Ramos (cell line): Measurements from ENCODE around the gene LMOD1.
"Not testable (repeated sequence)": the region's sequence is repeated elsewhere in the genome, so short reads cannot be mapped to it uniquely, and the experiment has no call there.

ENCODE experiments used
- in situ Hi-C: fragments of 300-500 bp; cut with MboI; formaldehyde crosslinking; loops from one replicate; pipeline ENCODE4 v1.14.3; 2022; ENCODE audit warnings: low sequenced_read_pairs; ENCODE audit not compliant: unreplicated experiment

LMOD1 gene

DNA sequence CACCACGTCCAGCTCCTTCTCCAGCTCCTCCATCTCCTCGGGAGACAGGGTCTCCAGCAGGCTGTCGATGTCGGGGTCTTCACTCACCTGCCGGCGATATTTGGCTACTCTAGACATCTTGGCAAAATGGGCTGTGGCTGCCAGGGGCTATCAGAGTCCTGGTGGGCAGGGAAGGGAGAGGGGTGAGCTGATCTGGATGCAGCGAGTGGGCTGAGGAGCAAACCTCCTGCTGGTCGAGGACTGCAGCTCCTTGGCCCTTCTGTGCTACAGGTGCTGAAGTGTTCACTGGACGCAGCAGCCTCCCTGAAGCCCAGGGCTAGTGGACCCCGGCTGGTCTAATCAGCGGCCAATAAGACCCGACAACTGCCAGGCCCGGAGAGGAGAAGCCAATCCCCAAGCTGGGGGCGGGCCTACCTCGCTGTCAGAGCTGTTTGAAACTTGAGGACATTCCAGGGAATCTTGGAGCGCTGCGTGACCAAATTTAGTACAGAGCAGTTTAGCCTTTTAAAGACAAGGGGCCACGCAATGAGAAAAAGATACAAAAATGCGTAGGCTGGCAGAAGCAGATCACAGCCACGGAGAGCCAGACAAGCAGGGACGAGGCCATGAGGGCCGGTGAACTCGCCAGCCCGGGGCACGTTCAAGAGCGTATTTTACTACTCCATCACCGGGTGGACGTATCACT lies at the start of gene LMOD1:
LMOD1 (minus strand) TSS at position 325 of the 685 bp plus-strand sequence; CDS start at position 117, 208 bp downstream.
- in situ Hi-C loops, result no loop called here

GRCh38 chr1:201990427-201990826 lies 44.1 kb upstream of the LMOD1 start:
- in situ Hi-C loops, result no loop called here

DNA sequence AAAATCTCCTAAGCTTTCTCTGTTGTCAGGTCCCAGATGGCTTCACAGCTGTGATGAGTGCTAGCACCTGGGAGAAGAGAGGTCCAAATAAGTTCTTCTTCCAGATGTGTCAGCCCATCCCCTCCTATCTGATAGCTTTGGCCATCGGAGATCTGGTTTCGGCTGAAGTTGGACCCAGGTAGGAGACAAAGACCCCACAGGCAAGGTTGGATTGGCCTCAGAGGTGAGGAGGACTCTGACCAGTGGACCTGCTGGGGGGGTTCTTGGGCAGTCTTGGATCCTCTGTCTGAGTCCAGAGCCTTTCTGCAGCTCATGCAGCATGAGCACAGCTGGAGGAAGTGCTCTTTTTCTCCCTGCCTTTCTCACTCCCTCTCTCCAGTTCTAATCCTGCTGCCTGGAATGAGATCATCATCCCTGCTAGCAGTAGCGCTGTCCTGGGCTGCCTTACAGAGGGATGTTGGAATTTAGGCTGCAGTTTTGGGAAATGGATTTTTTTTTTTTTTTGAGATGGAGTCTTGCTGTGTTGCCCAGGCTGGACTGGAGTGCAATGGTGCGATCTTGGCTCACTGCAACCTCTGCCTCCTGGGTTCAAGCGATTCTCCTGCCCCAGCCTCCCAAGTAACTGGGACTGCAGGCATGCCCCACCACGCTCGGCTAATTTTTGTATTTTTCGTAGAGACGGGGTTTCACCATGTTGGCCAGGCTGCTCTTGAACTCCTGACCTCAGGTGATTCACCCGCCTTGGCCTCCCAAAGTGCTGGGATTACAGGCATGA lies 43.2 kb upstream of the LMOD1 start:
- in situ Hi-C loops, result no loop called here

DNA sequence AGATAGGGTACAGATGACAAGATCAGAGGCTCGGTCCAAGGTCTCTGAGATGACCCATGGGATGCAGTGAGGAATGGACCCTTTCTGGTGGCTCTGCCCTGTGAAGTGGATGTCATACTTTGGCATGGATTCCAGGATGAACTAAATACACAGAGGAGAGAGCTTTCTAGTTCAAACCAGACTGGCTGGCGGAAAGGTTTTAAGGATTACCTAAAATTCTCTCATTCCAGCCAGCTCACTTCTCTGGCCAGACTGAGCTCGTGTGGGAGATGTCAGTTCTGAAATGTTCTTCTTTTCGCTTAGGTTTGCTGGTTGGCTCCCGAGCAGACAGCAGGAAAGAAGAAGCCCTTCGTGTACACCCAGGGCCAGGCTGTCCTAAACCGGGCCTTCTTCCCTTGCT lies 42.3 kb upstream of the LMOD1 start:
- in situ Hi-C loops, result no loop called here

DNA sequence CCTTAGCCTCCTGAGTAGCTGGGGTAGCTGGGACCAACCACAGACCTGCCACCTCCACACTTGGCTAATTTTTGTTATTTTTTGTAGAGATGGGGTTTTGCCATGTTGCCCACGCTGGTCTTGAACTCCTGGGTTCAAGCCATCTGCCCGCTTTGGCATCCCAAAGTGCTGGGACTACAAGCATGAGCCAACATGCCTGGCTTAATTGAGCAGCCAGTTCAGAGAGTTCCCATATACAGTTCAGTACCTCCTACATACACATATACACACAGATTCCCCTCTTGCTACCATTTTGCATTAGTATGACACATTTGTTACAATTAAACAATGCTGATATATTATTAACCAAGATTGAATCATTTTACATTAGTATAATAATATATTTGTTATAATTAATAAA lies 39.0 kb upstream of the LMOD1 start:
- in situ Hi-C loops, result no loop called here

DNA sequence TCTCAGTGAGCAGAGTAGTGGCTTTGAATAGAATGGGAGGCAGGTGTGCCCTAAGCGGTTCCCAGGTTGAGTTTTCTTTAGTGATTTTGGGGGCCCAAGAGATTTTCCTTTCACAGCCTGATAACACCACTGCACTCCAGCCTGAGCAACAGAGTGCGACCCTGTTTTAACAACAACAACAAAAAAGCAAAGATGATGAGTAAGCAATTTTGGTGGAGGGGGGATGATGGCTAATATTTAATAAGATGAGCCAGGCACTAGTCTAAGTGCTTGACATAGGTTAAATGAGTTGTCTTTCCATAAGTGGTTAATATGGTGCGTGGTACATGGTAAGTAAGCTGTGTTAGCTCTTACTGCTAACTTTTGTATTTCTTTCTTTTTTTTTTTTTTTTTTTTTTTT lies 38.1 kb upstream of the LMOD1 start:
- in situ Hi-C loops, result no loop called here

GRCh38 chr1:201983380-201983805 lies 37.0 kb upstream of the LMOD1 start:
- in situ Hi-C loops, result no loop called here

DNA sequence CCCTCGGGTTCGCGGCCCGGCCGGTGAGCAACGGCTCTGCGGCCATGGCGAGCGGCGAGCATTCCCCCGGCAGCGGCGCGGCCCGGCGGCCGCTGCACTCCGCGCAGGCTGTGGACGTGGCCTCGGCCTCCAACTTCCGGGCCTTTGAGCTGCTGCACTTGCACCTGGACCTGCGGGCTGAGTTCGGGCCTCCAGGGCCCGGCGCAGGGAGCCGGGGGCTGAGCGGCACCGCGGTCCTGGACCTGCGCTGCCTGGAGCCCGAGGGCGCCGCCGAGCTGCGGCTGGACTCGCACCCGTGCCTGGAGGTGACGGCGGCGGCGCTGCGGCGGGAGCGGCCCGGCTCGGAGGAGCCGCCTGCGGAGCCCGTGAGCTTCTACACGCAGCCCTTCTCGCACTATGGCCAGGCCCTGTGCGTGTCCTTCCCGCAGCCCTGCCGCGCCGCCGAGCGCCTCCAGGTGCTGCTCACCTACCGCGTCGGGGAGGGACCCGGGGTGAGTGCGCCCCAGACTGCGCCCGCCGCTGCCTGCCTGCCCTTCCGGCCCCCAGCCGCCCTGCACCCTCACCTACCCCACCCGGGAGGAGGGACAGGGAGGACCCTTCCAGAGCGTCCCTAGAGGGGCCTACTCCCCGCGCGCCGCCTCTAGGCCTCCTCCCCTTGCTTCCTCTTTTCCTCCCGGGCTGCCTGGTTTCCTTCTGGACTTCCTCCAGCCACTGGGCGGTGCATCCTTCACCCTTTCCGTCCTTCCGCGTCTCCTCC lies 36.5 kb upstream of the LMOD1 start, which contains the start of gene RNPEP:
RNPEP (plus strand) TSS at position 26 of the 757 bp plus-strand sequence; CDS start at position 45, 19 bp downstream.
- in situ Hi-C loops, result no loop called here

- in situ Hi-C loops, result no loop called here
These were observed 35.8 kb upstream of the LMOD1 start for GRCh38 chr1:201982082-201982622.

GRCh38 chr1:201970334-201971159 lies 24.2 kb upstream of the LMOD1 start:
- in situ Hi-C loops, result loop anchor here (5.0 kb wide), 1 partner anchor 73 kb away; no protein-coding TSS in a partner anchor

- in situ Hi-C loops, result no loop called here
These were observed 22.0 kb upstream of the LMOD1 start for GRCh38 chr1:201968202-201968925.

GRCh38 chr1:201966171-201966570 lies 19.8 kb upstream of the LMOD1 start:
- in situ Hi-C loops, result no loop called here

DNA sequence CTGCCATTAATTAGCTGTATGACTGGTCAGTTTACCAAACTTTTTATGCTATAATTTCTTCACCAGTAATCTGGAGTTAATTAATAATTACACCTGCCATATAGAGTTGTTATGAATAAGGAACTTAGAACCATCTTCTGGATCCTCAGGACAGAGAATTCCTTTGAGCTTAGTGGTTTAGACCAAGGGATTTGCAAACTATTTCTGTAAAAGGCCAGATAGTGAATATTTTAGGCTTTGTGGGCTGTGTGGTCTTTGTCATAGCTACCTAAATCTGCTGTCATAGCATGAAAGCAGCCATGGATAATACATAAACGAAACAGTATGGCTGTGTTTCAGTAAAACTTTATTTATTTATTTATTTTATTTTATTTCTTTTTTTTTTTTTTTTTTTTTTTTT lies 17.9 kb upstream of the LMOD1 start:
- in situ Hi-C loops, result no loop called here

DNA sequence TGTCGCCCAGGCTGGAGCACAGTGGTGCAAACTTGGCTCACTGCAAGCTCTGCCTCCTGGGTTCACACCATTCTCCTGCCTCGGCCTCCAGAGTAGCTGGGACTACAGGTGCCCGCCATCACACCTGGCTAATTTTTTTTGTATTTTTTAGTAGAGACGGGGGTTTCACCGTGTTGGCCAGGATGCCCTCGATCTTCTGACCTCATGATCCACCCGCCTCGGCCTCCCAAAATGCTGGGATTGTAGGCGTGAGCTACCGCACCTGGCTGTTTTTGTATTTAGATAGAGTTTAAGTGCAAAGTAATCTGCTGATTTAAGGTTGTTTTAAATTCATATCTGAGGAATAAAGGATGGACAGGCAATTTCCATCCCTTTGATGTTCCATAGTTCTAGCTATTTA lies 16.0 kb upstream of the LMOD1 start:
- in situ Hi-C loops, result not testable (repeated sequence)

DNA sequence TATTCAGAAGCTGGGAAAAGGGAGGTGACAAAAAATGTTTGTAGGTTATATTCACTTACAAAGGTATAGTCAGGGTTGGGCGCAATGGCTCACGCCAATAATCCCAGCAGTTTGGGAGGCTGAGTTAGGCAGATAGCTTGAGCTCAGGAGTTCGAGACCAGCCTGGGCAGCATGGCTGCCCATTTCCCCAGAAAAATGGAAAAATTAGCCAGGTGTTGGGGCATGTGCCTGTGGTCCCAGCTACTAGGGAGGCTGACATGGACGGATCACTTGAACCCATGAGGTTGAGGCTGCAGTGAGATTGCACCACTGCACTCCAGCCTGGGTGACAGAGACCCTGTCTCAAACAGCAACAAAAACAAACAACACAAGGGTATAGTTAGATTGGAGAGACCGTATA lies 12.0 kb upstream of the LMOD1 start:
- in situ Hi-C loops, result no loop called here

- in situ Hi-C loops, result no loop called here
These were observed 9.4 kb upstream of the LMOD1 start for GRCh38 chr1:201955729-201956143.

- in situ Hi-C loops, result no loop called here
These were observed 8.8 kb upstream of the LMOD1 start, which contains the start of gene TIMM17A for GRCh38 chr1:201955009-201955728. TIMM17A (plus strand) TSS chr1:201955503; CDS start chr1:201955527, 24 bp downstream.

GRCh38 chr1:201954263-201955008 lies 8.1 kb upstream of the LMOD1 start:
- in situ Hi-C loops, result no loop called here
